Activated gamma-delta T cell treated with Interleukin-2 at 50 U/mL for 16 hours (primary cell): ENCODE results near the gene EFCAB13.
A peak's percentile ranks its signal among the peaks of the same experiment; 100 is the strongest.

Source experiments
- DNase-seq: peaks from one replicate; pipeline ENCODE4 v3.0.0-alpha.2; 2020

Gene EFCAB13

DNA sequence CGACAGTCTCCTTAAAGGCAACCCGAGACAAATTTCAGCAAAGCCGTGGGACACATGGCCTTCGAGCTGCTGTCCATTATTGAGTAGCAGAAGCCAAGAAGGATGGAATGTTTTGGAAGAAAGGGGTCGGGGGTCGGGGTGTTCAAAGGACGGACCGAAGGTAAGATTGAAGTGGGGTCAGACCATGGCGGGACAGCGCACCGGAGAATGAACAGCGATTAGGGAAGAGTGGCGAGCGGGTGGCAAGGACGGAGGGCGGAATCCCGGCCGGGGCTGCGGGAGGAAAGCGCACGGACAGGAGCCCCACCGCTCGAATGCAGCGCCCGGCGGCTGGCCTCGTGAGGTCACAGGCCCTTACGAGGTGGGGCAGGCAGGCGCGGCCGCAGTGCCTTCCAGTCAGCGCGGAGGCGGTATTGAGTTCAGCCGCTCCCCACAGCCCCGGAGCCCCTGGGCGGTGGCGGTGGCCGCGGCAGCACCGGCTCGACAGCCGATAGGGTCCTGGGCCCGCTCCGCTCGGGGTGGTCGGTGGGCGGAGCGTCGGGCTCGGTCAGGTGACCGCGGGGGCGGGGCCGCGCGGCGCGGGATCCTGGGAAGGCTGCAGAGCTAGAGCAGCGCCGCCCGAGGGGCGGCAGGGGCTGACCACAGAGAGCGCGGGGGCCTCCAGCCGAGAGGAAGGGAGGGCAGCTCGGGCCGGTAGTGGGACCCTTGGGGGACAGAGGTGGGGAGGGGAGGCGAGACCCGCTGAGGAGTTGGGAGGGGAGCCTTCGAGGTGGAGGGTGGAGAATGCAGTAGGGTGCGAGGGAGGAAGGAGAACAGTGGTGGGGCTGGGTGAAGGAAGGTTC is at the start of gene EFCAB13:
Gene EFCAB13 (plus strand): TSS at position 574 of the 842 bp plus-strand sequence. CDS start 4,399 bp downstream, outside the sequence.
- peak; percentile 65 for DNase-seq

- no peak for DNase-seq
These were observed 49.3 kb upstream of the EFCAB13 start for GRCh38 chr17:47274319-47275069.

GRCh38 chr17:47275245-47275984 is 48.3 kb upstream of the EFCAB13 start:
- DNase-seq, result no peak

DNA sequence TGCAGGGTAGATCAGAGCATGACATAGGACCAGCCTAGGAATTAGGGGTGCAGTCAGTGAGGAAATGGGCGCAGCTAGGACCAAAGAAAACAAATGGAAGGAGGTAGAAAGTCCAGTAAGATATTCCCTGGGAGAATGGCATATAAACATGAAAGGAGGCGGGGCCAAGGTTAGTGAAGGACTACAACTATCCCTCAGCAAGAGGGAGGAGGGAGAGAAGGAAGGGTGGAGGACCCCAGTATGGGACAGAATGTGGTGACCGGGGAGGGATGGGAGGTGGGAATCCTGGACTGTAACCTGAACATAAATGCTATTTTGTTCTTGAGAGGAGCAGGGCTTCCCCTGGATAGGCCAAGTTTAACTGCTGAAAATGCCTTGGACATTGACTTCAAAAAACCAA is 47.3 kb upstream of the EFCAB13 start:
- no peak for DNase-seq

DNA sequence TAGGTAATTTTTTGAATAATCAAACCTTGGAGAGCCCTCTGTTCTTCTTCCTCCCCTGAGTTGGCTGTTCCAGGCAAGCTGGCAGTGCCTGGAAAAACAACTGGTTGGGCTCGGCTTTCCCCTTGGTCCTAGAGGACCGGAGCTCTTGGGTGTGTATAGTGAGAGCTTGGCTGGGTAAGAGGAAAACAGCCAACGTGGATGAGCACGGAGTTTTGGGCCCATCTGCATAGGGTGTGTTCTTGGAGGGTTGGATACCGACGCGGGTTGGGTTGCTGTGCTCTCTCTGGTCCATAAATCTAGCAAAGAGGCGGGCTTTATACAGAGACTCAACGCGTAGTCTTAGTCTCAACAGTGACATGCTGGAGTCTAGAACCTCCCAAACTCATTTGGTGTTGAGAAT is 46.9 kb upstream of the EFCAB13 start:
- DNase-seq, result no peak

DNA sequence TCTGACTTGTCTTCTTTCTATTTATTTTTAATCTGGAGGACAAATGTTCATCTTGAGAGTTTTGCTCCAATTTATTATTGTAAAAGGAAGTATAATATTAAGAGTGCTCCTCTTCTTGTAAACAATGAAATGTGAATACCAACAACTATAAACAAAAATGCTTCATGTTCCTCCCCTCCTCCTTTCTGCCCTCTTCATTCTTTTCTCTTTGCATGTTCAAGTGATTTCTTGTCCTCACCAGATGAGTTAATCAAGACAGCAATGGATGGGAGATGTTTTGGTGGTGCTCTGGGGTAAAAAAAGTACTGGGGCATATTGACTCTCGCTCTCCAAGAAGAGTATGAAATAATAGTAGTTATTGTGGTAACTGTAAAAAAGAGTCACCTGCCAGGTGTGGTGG is 45.8 kb upstream of the EFCAB13 start:
- no peak for DNase-seq

GRCh38 chr17:47278561-47278960 is 45.2 kb upstream of the EFCAB13 start:
- DNase-seq, result no peak

- DNase-seq, result no peak
These were observed 44.5 kb upstream of the EFCAB13 start for GRCh38 chr17:47279062-47279801.

DNA sequence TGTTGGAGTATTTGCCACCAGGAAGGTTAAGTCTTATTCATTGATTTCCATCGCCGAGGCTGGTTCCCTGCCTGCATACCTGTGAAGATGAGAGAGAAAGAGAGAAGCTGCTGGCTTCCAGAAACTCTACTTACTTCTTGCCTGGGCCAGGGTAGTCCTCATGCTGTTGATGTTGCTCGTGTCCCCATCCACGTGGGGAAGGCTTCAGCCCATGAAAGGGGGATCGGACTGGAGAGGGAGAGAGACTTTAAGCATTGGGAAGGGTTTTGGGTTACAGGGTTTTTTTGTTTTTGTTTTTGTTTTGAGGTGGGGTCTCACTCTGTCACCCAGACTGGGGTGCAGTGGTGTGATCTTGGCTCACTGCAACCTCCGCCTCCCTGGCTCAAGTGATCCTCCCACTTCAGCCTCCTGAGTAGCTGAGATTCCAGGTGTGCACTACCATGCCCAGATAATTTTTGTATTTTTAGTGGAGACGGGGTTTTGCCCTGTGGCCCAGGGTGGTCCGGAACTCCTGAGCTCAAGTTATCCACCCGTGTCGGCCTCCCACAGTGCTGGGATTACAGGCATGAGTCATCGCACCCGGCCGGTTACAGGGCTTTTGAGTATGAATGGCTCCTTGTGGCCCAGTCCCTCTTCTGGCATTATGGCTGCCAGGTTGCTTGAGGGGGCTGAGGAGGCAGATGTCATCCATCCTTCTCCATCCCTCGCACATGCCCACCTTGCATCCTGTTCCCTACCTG is 43.5 kb upstream of the EFCAB13 start:
- DNase-seq, result no peak

DNA sequence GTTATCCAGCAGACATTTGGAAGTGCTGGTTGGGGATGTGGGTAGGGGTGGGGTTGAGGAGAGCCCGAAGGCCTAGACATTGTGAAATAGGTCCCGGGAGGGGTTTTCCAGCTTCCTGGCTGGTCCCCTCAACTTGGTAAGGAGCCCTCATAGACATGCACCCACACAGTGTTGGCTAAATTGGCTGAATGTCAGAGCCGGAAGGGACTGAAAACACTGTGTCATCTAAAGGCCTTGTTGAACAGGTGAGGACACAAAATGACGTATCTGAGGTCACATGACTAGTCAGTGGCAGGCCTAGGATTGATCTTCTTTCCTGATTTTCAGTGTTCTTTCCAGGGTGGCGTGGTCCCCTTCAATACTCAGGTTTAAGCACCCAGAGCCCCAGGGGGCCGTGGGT is 42.5 kb upstream of the EFCAB13 start:
- no peak for DNase-seq

DNA sequence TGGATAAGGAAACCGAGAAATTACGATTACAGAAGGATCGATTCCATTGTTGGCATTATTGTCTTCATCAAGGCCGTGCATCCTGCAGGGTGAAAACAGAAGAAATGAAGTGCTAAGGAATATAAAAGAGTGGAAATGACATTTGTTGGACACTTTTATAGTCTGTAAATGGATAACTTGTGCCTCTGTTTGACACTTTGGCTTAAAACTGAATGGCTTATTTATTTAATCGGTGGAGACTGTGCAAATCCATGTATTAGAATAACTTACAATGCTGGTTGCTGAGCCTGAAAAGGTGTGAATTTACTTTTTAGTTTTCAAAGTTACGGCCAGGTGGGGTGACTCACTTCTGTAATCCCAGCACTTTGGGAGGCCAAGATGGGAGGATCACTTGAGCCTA is 38.8 kb upstream of the EFCAB13 start:
- DNase-seq, result no peak

DNA sequence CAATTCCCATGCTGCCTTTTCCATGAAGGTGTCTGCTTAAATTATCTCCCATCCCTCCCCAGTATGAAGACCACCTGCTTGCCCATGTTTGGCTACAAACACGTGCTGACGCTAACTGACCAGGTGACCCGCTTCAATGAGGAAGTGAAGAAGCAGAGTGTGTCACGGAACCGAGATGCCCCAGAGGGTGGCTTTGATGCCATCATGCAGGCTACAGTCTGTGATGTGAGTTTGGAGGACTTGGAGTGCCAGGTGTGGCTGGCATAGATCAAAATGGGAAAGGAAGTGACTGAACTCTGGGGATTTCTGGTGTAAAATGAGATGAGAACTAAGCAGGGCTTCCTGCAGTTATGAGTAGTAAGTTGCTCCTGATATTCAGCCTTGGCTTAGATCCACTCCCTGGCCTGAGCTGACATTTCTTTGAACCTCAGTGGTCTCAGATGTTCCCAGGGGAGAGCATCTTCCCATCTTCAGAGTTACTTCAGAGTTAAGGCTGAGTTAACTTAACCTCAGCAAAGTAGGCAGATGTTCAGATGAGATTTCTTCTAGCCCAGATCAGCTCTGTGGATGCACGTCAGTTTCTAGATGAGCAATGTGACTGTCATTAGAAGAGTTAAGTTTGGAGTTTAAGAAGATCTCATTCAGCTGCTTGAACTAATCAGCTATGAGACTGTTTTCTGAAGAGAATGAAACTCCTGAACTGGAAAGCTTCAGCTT is 37.4 kb upstream of the EFCAB13 start:
- DNase-seq, result no peak

DNA sequence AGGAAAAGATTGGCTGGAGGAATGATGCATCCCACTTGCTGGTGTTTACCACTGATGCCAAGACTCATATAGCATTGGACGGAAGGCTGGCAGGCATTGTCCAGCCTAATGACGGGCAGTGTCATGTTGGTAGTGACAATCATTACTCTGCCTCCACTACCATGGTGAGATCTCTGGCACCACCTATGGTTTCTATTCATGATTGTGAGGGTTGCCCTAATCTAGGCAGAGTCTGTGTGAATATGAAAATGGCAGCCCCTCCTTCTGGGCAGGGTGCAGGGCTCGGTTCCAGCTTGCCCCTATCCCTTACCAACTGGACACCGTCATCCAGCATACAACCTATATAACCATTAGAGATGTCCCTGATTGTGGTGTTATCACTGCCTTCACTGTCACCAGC is 36.7 kb upstream of the EFCAB13 start:
- DNase-seq, result no peak

DNA sequence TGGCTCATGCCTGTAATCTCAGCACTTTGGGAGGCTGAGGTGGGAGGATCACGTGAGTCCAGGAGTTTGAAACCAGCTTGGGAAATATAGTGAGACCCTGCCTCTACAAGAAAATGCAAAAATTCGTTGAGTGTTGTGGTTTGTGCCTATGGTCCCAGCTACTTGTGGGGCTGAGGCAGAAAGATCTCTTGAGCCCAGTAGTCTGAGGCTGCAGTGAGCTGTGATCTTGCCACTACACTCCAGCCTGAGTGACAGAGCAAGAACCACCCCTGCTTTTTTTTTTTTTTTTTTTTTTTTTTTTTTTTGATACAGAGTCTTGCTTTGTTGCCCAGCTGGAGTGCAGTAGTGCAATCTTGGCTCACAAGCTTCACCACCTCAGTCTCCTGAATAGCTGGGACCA is 36.1 kb upstream of the EFCAB13 start:
- DNase-seq, result no peak

- DNase-seq, result no peak
These were observed 35.1 kb upstream of the EFCAB13 start for GRCh38 chr17:47288531-47289116.

DNA sequence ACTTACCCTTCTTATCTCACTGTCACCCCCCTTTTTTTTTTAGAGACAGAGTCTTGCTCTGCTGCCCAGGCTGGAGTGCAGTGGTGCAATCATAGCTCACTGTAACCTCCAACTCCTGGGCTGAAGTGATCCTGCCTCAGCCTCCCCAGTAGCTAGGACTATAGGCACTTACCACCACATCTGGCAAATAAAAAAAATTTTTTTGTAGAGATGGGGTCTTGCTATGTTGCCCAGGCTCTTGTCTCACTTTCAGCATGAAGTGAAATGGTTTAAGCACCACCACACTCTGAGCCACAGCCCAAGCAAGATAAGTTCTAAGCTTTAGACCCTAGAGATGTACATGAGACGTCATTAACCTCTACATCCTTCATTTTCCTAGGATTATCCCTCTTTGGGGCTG is 34.5 kb upstream of the EFCAB13 start:
- no peak for DNase-seq

DNA sequence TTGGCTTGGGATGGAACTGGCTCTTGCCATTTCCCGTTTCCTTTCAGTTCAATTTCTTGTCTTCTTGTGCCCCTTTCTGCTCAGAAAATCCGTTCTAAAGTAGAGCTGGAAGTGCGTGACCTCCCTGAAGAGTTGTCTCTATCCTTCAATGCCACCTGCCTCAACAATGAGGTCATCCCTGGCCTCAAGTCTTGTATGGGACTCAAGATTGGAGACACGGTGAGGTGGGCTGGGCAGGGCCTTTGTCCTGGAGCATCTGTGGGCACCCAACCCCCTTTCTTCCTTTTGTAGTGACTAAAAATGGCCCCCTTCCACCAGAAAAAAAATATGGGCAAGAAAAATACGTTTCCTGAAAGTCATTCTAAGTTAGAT is 32.9 kb upstream of the EFCAB13 start:
- no peak for DNase-seq

- no peak for DNase-seq
These were observed 32.4 kb upstream of the EFCAB13 start for GRCh38 chr17:47291242-47291873.

DNA sequence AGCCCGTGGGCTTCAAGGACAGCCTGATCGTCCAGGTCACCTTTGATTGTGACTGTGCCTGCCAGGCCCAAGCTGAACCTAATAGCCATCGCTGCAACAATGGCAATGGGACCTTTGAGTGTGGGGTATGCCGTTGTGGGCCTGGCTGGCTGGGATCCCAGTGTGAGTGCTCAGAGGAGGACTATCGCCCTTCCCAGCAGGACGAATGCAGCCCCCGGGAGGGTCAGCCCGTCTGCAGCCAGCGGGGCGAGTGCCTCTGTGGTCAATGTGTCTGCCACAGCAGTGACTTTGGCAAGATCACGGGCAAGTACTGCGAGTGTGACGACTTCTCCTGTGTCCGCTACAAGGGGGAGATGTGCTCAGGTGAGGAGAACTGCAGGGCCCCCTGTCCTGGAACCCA is 31.5 kb upstream of the EFCAB13 start:
- DNase-seq, result no peak

- DNase-seq, result no peak
These were observed 28.5 kb upstream of the EFCAB13 start for GRCh38 chr17:47295037-47295873.
